Colonic mucosa (tissue), 4 donors: ENCODE data around the gene NDUFS7. TPM values are rescaled to one million over a fixed set of nuclear protein-coding genes. Genes with fewer than 3 reads are reported as not detected.

ENCODE experiments used
- DNase-seq: peaks from one replicate; pipeline ENCODE4 v3.0.0-alpha.2; 2020
- H3K27ac ChIP-seq: fragments of 200-600 bp; one replicate; pipeline ENCODE4 v1.8.0; 2021
- H3K27me3 ChIP-seq: fragments of 200-600 bp; one replicate; pipeline ENCODE4 v1.8.0; 2021
- H3K36me3 ChIP-seq: fragments of 200-600 bp; one replicate; pipeline ENCODE4 v1.8.0; 2021
- H3K4me1 ChIP-seq: fragments of 200-600 bp; one replicate; pipeline ENCODE4 v1.8.0; 2021; ENCODE audit warnings: mild to moderate bottlenecking
- H3K4me3 ChIP-seq: fragments of 200-600 bp; one replicate; pipeline ENCODE4 v1.8.0; 2021
- H3K9ac ChIP-seq, 2 donors: one replicate each; pipeline ENCODE4 v1.7.0; 2013; ENCODE audit warnings: control low read depth in 2 of 2, low read depth in 2 of 2, low read length in 2 of 2
- H3K9me3 ChIP-seq: fragments of 200-600 bp; one replicate; pipeline ENCODE4 v1.8.0; 2021
- CTCF ChIP-seq: fragments of 200-600 bp; IDR thresholded peaks from one replicate; pipeline ENCODE4 v1.8.0; 2022; ENCODE audit warnings: antibody characterized with exemption, mild to moderate bottlenecking
- intact Hi-C: fragments of 100-400 bp; cut with DNase I; formaldehyde crosslinking; loops from one replicate; pipeline ENCODE4 v1.14.1; 2022
- total RNA-seq, 2 donors: library from RNA; stranded (reverse); fragmentation: NEBNext Ultra II Directional in 1 of 2; extraction: Animal tissue kit (Norgen Biotek cat#: 25700) in 1 of 2; gene quantifications; one replicate each; pipeline ENCODE4 v1.2.1, GENCODE V29; 2021
- donor health status: healthy.
- donor health status: DM: no; HTN: no; CAD: no.
- donor health status: DM: no; HTN: no; CAD: no.

The NDUFS7 gene
- total RNA-seq, 2 donors from 2014 or later = 192 to 244 TPM

- DNase-seq = no peak
- Histone ChIP-seq H3K4me1 (peaks cover 6% of the 10 kb centered on the region), H3K27me3 (no peaks in the 10 kb centered on the region), H3K27ac (no peak overlapping the region), H3K9ac (no peak overlapping the region), H3K4me3 (no peak overlapping the region), H3K9me3 (no peaks in the 10 kb centered on the region), H3K36me3 (peaks cover 8% of the 10 kb centered on the region)
- intact Hi-C loops = no loop called here
- no peak for TF ChIP-seq CTCF
Observed at GRCh38 chr19:1389033-1389940, 5.6 kb downstream of the NDUFS7 start.

- H3K9ac ChIP-seq = no peak overlapping the region
- no peak overlapping the region for H3K4me3 ChIP-seq
- no peak for TF ChIP-seq CTCF
- no peak for DNase-seq
- intact Hi-C loops = no loop called here
- no peak overlapping the region for H3K27ac ChIP-seq
- H3K9me3 ChIP-seq = no peaks in the 10 kb centered on the region
- H3K27me3 ChIP-seq = no peaks in the 10 kb centered on the region
- peaks cover 8% of the 10 kb centered on the region for H3K36me3 ChIP-seq
- no peaks in the 10 kb centered on the region for H3K4me1 ChIP-seq
Observed at GRCh38 chr19:1390890-1391423, 7.2 kb downstream of the NDUFS7 start.

GRCh38 chr19:1392407-1392806 is 8.7 kb downstream of the NDUFS7 start:
- no peaks in the 10 kb centered on the region for H3K9me3 ChIP-seq
- H3K4me1 ChIP-seq = peaks cover 3% of the 10 kb centered on the region
- intact Hi-C loops = no loop called here
- H3K4me3 ChIP-seq = no peak overlapping the region
- no peak for DNase-seq
- no peak for TF ChIP-seq CTCF
- H3K27ac ChIP-seq = no peak overlapping the region
- peaks cover 8% of the 10 kb centered on the region for H3K36me3 ChIP-seq
- H3K9ac ChIP-seq = no peak overlapping the region
- H3K27me3 ChIP-seq = no peaks in the 10 kb centered on the region

- intact Hi-C loops = no loop called here
- Histone ChIP-seq H3K9me3 (no peaks in the 10 kb centered on the region), H3K27ac (no peak overlapping the region), H3K4me3 (no peak overlapping the region), H3K27me3 (no peaks in the 10 kb centered on the region), H3K9ac (no peak overlapping the region), H3K36me3 (peaks cover 8% of the 10 kb centered on the region), H3K4me1 (peaks cover 3% of the 10 kb centered on the region)
- no peak for DNase-seq
- TF ChIP-seq CTCF = no peak
Observed at GRCh38 chr19:1392939-1393530, 9.3 kb downstream of the NDUFS7 start.

GRCh38 chr19:1393841-1394240 is 10.1 kb downstream of the NDUFS7 start:
- TF ChIP-seq CTCF = no peak
- Histone ChIP-seq H3K27me3 (no peaks in the 10 kb centered on the region), H3K4me1 (peaks cover 3% of the 10 kb centered on the region), H3K36me3 (peaks cover 8% of the 10 kb centered on the region), H3K27ac (no peak overlapping the region), H3K9ac (no peak overlapping the region), H3K4me3 (no peak overlapping the region), H3K9me3 (no peaks in the 10 kb centered on the region)
- DNase-seq = no peak
- intact Hi-C loops = no loop called here
